AG08395 (cell line): ENCODE data around the gene ZDHHC4.
A peak's percentile ranks its signal among the peaks of the same experiment; 100 is the strongest.

Experiments used
- DNase-seq: peaks from one replicate; pipeline ENCODE4 v3.0.0; 2012; ENCODE audit warnings: mixed read lengths, low spot score

The ZDHHC4 gene

DNA sequence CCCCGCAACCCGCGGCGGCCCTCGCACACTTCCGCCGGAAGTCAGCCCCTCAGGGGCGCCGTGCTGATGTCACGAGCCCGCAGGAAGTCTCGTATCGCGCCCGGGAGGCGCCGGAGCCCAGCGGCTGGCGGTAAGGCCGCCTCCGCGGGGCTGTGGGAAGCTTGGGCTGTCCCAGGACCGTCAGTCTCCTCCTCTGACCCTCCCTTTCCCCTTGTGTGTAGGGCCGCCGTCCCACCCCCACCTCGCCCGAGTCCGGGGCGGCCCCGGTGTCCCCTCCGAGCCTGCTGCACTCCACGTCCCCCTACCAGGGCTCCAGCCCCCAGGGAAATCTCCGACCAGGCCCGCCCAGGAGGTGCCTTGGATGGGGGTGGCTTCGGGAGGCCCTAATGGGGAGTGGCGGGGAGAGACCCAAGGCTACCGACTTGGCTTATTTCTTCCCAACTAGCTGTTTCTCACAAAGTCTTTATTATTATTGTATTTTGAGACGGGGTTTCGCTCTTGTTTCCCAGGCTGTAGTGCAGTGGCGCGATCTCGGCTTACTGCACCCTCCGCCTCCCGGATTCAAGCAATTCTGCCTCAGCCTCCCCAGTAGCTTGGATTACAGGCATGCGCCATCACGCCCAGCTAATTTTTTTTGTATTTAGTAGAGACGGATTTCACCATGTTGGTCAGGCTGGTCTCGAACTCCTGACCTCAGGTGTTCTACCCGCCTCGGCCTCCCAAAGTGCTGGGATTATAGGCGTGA lies at the start of gene ZDHHC4:
TSS of gene ZDHHC4 (plus strand) at position 86 of the 745 bp plus-strand sequence. CDS start 3,108 bp downstream, outside the sequence.
- DNase-seq: peak; percentile 98

DNA sequence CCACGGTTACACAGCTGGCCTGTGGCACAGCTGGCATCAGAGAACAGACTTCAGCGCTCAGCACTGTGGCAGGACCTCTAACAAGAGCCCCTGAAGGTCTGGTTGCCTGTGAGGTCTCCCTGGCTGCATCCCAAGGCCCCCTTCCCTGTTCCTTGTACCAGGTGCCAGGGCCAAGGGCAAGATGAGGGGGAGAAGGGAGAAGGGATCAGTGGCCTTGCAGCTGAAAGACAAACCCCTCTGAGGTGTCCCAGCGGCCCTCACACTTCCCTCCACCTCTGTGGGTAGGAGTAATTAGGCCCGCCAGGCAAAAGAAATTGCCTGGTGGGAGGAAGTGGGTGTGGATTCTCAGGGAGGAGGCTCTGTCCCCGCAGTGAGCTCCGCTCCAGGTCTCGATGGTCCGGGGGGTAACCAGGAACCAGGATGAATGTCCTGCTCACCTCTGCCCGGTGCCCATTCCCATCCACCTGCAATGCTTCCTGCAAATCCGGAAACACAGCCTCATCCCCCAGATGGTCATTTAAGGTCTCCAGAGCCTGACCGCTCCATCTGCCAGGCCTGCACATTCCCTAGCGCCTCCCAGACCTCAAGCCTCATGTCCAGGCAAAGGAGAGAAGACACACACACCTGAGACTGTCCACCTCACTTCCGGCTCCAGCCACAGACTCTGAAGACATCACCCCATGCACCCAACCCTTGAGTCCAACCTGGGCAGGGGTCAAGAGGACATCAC lies 48.7 kb upstream of the ZDHHC4 start:
- DNase-seq: no peak

DNA sequence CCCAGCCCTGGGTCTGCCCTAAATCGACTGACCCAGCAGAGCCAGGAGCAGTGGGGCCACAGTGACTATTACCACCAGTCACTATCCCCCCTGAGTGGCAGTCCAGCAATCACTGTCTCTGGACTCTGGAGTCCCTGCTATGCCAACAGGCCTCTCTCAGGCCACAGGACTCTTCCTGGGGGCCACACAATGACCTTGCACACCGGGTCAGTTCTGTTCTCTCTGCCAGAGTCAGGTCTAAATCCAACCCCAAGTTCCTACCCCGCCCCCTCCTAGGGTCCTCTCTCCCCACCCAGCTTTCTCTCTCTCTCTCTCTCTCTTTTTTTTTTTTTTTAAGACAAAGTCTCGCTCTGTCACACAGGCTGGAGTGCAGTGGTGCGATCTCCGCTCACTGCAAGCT lies 47.6 kb upstream of the ZDHHC4 start:
- no peak for DNase-seq

DNA sequence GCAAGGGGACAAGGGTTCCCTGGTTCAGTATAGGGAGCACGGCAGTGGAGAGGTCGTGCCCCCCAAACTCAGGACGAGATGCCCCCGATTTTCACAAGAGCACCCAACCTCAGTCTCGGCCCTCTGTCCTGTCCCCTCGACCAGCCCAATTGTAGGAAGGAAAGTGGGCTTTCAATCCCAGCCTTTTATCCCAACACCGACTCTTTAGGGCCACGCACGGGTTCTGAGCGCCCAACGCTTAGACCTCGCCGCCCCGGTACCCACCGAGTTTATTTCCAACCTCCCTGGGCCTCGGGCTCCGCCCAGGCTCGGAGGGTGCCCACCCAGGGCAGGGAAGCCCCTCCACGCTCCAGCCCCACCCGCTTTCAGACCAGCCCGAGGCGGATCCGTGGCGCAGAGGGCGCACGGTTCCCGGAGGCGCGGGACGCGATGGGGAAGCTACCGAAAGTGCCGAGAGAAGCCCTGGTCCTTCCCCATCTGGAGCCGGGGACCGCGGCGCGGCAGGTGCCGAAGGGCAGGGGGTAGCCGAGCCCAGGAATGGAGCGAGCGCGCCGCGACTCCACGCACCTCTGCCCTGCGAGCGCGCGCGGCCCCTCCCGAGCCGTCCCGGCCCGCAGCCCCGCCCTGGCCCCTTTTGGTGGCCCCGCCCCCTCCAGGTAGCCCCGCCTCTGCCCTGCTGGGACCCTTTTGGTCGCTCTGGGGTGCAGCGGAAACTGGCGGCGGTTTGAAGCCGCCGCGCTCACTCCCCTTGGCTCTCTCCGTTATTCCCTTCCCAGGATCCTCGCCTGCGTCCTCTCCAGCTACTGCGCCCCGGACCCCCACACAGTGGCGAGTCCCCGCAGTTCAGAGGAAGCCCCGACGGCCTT lies 46.4 kb upstream of the ZDHHC4 start:
- no peak for DNase-seq

DNA sequence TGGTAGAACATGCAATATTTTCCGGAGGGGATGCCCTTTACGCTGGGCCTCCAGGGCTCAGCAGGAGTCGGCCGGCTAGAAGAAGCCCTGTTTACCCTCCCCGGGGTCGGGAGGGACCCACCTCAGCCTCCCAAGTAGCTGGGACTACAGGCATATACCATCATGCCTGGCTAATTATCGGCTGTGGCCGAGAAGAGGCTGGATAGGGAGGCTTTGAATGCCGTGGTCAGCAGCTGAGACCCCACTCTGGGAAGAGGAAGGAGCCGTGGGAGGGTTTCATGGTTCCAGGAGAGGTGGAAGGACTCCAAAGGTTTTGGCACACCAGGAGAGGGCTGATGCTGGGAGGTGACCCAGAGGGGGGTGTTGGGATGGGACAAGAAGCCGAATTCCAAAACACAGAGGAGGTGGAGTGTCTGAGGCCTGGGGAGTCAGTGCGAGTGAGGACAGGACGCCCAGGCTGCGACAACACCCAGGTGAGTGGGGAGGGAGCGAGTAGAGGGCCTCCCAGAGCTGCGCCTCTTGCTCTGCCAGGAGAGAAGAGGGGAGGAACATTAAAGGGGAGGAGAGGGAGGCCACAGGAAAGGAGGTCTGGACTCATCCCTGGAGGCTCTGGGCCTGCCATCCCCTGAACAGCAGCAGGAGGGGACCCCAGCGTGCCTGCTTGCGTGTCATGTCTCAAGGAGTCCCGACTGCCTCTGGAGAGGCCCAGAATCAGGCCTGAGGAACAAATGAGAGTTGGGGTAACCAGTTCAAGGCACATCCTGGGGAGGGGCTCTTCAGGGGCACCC lies 45.6 kb upstream of the ZDHHC4 start:
- DNase-seq: no peak

GRCh38 chr7:6532516-6532915 lies 44.7 kb upstream of the ZDHHC4 start:
- DNase-seq: no peak

- no peak for DNase-seq
Observed at GRCh38 chr7:6533893-6534495, 43.3 kb upstream of the ZDHHC4 start.

GRCh38 chr7:6536262-6537260 lies 40.7 kb upstream of the ZDHHC4 start:
- DNase-seq: no peak

DNA sequence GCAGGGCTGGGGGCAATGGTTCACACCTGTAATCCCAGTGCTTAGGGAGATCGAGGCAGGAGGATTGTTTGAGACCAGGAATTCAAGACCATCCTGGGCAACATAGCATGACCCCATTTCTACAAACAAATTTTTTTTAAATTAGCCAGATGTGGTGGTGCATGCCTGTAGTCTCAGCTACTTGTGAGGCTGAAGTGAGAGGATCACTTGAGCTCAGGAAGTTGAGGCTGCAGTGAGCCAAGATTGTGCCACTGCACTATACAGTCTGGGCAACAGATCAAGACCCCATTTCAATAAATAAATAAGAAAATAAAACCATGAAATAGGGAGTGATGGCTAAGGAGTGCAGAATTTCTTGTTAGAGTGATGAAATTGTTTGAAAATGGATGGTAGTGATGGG lies 34.9 kb upstream of the ZDHHC4 start:
- no peak for DNase-seq

DNA sequence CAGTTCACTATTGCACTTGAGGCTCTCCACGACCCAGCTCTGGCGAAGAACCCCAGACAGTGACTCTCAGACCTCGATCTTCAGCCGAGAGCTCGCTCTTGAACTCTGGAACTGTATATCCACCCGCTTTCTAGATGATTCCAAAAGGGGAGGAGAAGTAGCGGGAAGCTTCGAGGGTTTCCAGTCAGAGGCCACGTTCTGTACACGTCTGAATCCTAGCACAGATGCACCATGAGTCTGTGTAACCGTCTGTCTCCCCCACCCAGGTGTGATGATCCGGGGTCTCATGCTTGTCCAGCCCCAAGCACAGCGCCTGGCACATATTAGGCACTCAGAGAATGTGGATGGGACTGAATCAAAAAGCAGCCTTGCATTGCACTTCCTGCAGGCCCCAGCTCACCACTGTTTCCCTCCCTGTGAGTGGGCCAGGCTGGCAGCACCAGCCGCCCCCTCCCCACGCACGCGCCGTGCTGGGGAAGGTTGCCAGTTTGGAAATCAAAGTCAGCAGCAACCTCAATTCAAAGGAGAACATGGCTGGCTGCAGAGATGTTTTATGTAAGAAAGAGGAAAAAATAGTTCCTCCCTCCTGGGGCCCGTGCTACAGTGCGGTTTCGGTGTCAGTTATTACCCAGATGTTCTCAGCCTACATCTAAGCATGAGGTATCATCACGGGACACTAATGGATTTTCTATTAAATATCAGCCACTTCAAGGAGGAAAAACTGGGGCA lies 31.7 kb upstream of the ZDHHC4 start:
- DNase-seq: no peak

- DNase-seq: no peak
Observed at GRCh38 chr7:6546498-6547251, 30.6 kb upstream of the ZDHHC4 start.

DNA sequence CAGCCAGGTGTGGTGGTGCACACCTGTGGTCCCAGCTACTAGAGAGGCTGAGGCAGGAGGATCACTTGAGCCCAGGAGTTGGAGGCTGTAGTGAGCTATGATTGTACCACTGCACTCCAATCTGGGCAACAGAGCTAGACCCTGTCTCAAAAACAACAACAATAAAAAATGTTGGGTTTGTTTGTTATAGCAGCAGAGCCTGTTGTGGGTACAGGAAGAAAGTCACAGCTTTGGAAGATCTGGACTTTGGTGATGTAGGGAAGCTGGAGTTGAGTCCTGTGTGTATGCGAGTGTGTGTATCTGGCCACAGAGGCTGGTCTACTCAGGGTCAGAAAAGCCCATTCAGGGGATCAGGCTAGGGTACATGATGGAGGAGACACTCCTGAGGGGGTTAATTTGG lies 29.9 kb upstream of the ZDHHC4 start:
- no peak for DNase-seq

DNA sequence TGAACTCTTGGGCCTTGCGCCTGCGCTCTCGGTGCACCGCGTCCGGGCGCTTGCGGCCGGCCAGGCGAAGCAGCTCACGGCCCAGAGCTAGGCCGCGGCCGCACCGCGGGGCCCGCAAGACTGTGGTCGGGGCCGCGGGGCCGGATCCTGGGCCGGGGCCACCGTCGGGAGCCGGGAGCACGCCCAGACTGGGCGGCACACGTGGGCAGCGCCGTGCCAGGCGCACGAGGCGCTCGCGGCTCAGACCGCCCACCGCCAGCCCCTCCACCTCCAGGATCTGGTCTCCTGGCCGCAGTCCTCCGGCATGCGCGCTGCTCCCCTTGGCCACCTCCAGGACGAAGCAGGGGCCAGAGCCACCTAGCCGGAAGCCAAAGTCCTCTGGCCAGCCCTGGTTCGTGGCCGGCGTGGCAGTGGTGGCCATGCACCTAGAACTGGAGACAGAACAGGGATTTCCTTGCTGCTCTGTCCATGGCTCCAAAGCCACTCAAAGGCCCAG lies 26.2 kb upstream of the ZDHHC4 start, which contains the start of gene GRID2IP:
TSS of gene GRID2IP (minus strand) at position 446 of the 496 bp plus-strand sequence. CDS start at position 421, 25 bp downstream.
- DNase-seq: no peak

GRCh38 chr7:6553448-6554044 lies 23.7 kb upstream of the ZDHHC4 start:
- no peak for DNase-seq

GRCh38 chr7:6554848-6555247 lies 22.4 kb upstream of the ZDHHC4 start:
- no peak for DNase-seq

- no peak for DNase-seq
Observed at GRCh38 chr7:6556196-6556595, 21.1 kb upstream of the ZDHHC4 start.

DNA sequence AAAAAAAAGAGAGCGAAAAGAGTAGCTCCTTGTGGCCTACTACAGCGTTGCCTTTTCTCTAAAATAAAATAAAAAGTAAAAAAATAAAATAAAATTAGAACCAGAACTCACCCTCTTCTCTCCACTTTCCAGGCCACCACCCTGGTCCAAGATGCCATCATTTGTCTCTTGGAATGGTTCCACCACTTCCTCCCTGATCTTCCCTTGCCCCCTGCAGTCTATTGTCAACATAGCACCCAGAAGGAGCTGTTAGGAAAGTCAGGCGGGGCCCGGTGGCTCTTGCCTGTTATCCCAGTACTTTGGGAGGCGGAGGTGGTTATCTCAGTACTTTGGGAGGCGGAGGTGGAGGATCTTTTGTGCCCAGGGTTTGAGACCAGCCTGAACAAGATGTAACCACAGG lies 18.4 kb upstream of the ZDHHC4 start:
- peak; percentile 77 for DNase-seq

GRCh38 chr7:6559896-6560295 lies 17.4 kb upstream of the ZDHHC4 start:
- no peak for DNase-seq
